ENCODE data around the gene ADAMTS17.

ADAMTS17 gene

DNA sequence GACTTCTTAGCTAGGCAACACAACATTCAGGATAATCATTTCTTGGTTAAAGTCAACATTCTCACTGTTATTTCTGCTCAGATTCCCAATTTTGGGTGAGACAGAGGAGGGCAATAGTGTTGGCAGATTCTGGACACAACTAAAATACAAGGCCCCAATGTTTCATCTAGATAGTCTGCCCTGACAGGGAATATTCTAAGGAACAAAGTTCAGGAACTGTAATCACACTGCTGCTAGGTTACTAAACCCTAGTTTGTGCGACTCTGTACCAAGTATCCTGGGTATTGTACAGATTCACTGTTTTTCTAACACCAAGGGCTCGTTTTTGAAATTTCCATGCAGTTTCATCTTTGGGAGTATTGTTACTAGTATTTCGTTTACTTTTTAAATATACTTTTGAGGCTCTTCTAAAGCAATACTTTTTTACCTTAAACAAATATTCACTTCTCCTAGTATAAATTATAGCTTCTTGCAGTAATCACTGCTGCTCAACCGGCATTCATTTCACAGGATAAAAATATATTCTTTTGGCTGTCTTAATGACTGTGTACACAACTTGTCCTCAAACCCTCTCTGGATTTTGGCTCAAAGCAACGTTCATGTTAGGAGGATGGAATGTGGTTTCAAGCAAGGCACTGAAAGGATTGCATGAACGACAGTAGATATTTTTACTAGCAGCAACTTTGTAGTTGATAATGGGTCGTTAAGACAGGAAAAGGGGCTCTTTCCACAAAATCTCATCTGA lies 167.4 kb downstream of the ADAMTS17 start:
- no peak for DNase-seq (ENCODE audit: low read depth in 2 of 2, low spot score in 1 of 2)

DNA sequence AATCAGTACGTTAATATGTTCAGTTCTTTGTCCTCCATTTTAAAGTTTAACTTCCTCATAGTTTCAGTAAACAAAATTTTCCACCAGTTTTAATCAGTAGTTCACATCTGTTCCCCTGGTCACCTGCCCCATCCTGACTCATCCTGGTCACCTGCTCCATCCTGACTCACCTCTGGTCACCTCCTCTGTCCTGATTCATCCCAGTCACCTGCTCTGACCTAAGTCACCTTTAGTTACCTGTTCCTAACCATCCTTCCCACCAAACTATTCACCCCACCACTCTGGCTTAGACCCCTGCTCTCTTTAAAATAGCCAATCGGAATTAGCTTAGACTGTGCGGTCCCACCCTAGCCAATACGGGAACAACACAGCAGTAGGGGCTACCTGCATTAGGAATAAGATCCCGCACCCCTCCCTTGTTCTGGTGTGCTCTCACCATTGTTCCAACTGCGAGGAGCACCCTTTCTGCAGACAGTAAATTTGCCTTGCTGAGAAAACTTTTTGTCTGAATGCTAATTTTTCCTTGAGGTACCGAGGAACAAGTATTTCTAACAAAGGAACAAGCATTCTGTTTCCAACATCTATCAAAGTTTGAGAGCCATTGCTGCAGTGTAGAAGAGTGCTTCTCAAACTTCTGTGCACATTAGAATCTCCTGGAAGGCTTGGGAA lies 169.3 kb downstream of the ADAMTS17 start:
- DNase-seq (ENCODE audit: low read depth in 2 of 2, low spot score in 1 of 2) = no peak

DNA sequence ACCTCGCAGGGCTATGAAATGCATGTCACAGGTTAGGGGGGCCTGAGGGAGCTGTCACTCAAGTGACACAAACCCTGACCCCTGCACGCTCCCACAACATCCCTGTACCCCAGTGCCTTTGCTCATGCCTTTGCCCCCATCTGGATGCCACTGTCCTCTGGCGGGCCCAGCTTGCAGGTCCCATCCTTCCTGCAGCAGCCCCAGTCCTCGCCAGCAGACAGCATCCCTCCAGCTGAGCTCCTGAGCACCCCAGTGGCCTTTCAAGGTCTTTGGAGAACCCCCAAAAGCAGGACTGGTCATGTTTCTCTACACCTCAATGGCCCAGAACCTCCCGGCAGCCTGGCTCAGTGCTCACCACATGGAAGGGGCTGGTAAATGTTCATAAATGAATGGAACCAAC lies 170.4 kb downstream of the ADAMTS17 start:
- DNase-seq (ENCODE audit: low read depth in 2 of 2, low spot score in 1 of 2) = no peak

- DNase-seq (ENCODE audit: low read depth in 2 of 2, low spot score in 1 of 2) = no peak
These were observed 171.2 kb downstream of the ADAMTS17 start for GRCh38 chr15:100170291-100171210.

GRCh38 chr15:100169615-100170290 lies 172.0 kb downstream of the ADAMTS17 start:
- no peak for DNase-seq (ENCODE audit: low read depth in 2 of 2, low spot score in 1 of 2)

- DNase-seq (ENCODE audit: low read depth in 2 of 2, low spot score in 1 of 2) = no peak
These were observed 173.0 kb downstream of the ADAMTS17 start for GRCh38 chr15:100168787-100169186.

DNA sequence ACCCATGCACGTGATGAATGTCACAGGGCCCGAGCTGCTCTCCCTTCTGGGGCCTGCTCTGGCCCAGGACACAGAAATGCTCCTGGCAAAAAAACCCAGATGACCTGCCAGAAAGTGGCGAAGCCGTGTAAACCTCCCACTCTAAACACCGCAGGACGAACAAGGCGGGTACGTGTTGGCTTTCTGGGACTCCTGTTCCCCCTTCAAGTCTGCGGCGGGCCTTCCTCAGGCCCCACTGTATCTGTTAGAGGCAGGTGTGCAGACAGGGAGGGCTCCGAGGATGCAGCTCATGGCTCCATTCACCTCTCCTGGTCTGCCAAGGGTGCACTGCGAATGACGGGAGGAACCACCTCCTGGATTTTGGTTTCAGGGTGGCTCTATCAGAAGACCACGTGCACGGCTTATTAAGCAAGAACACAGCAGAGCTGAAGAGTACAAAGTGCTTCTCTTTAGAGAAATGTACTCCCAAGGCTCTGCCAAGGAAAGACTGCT lies 173.8 kb downstream of the ADAMTS17 start:
- no peak for DNase-seq (ENCODE audit: low read depth in 2 of 2, low spot score in 1 of 2)

GRCh38 chr15:100166313-100166712 lies 175.5 kb downstream of the ADAMTS17 start:
- DNase-seq (ENCODE audit: low read depth in 2 of 2, low spot score in 1 of 2) = no peak

- DNase-seq (ENCODE audit: low read depth in 2 of 2, low spot score in 1 of 2) = no peak
These were observed 177.8 kb downstream of the ADAMTS17 start for GRCh38 chr15:100163961-100164360.

- no peak for DNase-seq (ENCODE audit: low read depth in 2 of 2, low spot score in 1 of 2)
These were observed 180.8 kb downstream of the ADAMTS17 start for GRCh38 chr15:100160953-100161352.

DNA sequence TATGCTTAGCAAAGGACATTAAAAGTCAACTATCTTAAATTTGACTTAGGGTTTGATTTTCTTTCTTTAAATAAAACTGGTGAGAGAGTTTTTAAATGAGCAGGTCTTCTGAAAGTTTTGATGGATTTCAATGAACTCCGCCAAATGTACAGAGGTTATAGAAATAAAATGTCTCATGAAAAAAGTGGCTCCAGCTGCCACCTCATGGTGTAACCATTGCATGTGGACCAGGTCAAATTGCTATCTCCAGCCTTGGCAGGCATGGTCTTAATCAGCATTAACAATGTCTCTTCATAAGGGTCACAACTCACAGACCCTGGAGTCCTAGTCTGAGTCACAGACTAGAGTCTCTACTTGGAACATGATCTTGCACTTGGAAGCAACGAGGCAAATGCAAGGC lies 182.3 kb downstream of the ADAMTS17 start:
- DNase-seq (ENCODE audit: low read depth in 2 of 2, low spot score in 1 of 2) = no peak

GRCh38 chr15:100158356-100158755 lies 183.4 kb downstream of the ADAMTS17 start:
- no peak for DNase-seq (ENCODE audit: low read depth in 2 of 2, low spot score in 1 of 2)

DNA sequence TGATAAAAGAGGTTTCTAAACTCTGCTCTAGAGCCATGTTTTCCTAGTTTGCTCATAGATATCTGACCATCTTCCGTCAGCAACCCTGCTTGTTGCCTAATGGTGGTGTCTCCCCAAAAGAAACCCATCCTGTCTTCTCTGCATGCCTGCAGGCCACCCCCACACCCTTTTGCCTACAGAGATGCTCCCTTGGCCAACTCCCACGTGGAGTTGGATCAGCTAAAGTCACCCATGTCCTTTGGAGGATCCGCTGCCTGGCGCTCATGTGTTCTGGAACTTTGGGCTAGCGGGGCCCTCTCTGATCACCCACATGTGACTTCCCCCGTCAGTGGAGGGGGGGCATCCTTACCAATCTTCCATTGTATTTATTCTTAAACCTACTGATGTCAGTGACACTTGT lies 185.6 kb downstream of the ADAMTS17 start:
- no peak for DNase-seq (ENCODE audit: low read depth in 2 of 2, low spot score in 1 of 2)

DNA sequence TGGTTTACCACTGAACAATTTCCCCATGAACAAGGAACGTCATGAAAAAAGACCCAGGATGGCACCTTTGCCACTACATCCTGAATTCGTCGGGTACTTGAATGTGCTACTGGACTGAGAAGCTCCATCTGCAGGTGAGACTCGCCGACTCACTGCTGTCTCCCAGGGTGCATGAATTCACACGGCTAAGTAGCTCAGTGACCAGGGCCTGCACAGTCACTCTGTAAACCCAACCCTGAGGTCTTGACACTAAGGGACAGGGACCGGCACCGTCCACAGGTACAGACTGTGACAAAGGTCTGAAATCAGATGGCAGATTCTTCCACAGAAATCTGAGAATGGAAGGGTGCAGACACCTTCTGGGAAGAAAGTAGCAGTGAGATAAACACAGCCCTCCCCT lies 187.4 kb downstream of the ADAMTS17 start:
- DNase-seq (ENCODE audit: low read depth in 2 of 2, low spot score in 1 of 2) = no peak

DNA sequence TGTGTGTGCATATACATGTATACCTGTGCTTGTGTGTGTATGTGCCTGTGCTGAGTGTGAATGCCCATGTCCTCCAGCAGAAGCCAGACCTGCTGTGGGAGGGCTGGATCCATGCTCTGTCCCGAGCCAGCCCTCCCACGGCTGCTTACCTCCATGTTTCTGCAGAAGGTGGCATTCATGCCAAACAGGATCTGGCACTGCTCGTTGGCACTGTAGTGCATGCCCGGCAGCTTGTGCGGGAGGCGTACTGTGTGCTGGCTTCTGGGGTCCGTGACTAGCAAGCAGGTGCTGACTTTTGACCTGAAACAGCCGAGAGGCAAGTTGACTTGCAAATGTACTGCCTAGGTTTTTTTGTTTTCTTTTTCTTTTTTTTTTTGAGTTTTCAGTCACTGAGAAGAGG lies 189.3 kb downstream of the ADAMTS17 start:
- no peak for DNase-seq (ENCODE audit: low read depth in 2 of 2, low spot score in 1 of 2)

DNA sequence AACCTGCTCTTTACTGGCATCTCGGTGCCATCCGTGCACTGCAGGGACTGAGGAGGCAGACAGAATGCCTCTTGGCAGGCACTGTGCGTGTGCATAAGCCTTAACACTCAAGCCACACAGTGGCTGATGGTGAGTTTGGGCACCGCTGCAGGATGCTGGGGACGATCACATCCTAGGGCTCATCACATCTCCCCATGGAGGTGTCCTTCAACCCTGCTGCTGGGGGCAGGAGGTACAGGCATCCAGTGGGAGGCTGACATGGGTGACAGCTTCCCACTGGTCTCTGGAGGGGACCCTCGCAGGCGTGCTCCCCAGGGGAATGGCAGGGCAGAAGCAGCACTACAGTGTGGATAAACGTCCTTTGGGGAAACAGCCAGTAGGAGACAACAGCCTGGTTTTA lies 190.9 kb downstream of the ADAMTS17 start:
- DNase-seq (ENCODE audit: low read depth in 2 of 2, low spot score in 1 of 2) = no peak

DNA sequence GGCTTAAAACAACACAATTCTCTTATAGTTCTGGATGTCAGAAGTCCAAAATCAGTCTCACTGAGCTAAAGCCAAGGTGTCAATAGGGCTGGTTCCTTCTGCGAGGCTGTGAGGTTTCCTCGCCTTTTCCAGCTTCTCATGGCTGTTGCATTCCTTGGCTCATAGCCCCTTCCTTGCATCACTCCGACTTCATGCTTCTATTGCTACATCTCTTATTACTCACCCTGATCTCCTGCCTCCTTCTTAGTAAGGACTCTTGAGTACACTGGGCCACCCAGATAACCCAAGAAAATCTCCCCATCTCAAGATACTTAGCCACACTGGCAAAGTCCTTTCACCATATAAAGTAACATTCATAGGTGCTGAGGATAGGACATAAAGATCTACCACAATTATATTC lies 193.9 kb downstream of the ADAMTS17 start:
- DNase-seq (ENCODE audit: low read depth in 2 of 2, low spot score in 1 of 2) = no peak

- DNase-seq (ENCODE audit: low read depth in 2 of 2, low spot score in 1 of 2) = no peak
These were observed 198.4 kb downstream of the ADAMTS17 start for GRCh38 chr15:100143378-100143777.

DNA sequence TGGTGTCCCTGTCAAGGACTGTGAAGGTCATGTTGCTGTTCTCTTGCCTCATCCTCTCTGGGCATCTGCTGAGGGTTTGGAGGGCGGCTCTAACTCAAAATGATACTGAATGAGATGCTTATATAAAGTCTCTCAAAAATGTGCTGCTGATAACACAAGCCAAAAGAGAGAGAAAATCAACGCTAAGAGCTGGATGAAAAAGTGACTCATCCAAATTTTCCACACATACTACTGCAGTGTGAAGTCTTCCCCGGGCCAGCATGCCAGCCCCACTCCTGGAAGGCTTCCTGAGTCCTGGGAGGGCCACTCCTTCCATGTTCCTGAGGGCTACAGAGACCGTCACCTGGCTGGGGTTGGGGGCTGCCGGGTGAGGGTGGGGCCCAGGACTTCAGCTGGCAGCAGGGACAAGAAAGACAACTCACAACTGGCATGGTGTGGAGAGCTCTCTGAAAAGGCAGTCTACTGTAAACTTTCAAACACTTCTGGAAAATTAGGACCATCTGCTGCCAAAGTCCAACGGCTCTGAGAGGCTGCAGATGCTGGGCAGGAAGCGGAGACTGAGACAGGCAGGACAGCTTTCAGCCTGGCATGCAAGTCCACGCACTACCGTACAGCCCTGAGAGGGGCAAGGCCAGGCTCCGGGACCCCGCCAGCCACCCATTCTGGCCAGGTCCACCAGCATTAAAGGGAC lies 200.3 kb downstream of the ADAMTS17 start:
- no peak for DNase-seq (ENCODE audit: low read depth in 2 of 2, low spot score in 1 of 2)

DNA sequence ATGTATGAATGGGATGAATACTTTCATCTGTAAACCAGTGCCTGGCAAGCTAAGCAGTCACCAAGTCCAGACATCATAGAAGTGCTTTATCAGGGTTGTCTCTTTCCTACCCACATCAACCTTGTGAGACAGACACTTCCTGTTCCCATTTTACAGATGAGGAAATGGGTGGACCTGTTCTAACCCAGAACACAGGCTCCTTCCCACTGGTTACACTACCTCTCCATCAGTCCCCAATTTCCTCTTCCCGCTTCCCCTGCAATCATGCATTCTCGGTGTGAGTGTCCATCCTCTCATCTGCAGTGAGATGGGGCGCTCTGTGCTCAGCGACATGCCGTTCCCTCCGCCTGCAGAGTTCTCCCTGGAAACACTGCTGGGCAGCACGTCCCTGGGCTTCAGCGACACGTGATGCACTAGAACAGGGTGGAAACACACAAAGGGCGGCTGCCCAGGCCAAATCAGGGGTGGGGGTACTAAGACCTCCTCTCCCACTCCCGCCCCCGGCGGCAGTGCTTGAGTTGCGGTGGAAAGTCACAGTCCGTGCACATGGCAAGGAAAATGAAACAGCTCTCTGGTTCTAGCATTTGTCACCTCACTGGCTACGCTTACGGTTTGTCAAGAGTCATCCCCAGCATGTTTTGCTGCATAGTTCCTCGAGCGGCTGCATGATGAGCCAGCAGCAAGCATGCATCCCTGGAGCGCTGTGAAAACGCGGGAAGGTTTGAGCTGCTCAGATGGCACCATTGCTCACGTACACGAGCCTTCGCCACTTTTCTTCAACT lies 201.1 kb downstream of the ADAMTS17 start:
- no peak for DNase-seq (ENCODE audit: low read depth in 2 of 2, low spot score in 1 of 2)
